SU-DHL-6 (cell line): ENCODE data around the gene LCK.

Experiments used
- H2AFZ ChIP-seq: fragments of 200-600 bp; sonication (generic); 2 replicates; pipeline ENCODE4 v1.6.1; 2014; ENCODE audit warnings: low read depth, mild to moderate bottlenecking, moderate library complexity, mixed read lengths, antibody characterized with exemption, low read length; ENCODE audit not compliant: severe bottlenecking
- H3F3A ChIP-seq: fragments of 200-600 bp; shearing (Covaris generic); 2 replicates; pipeline ENCODE4 v1.6.0; 2016; ENCODE audit warnings: antibody characterized with exemption, mild to moderate bottlenecking; ENCODE audit not compliant: insufficient read depth
- H3K27ac ChIP-seq: fragments of 200-600 bp; sonication (generic); 2 replicates; pipeline ENCODE4 v1.5.1; 2016; ENCODE audit warnings: low read depth, mild to moderate bottlenecking, low read length, moderate library complexity, mixed read lengths
- H3K27me3 ChIP-seq: fragments of 200-600 bp; sonication (generic), shearing (Covaris generic); 2 replicates; pipeline ENCODE4 v1.6.0; 2014; ENCODE audit warnings: mild to moderate bottlenecking, low read length
- H3K36me3 ChIP-seq: fragments of 200-600 bp; sonication (generic); 2 replicates; pipeline ENCODE4 v1.6.1; 2014; ENCODE audit warnings: mild to moderate bottlenecking, low read length, mixed read lengths
- H3K4me2 ChIP-seq: fragments of 300-600, 200-600 bp; shearing (Covaris generic), sonication (generic); 2 replicates; pipeline ENCODE4 v1.6.0; 2014; ENCODE audit warnings: low read length, low read depth, mild to moderate bottlenecking; ENCODE audit not compliant: poor library complexity, severe bottlenecking
- H3K4me3 ChIP-seq: fragments of 200-600 bp; sonication (generic); 2 replicates; pipeline ENCODE4 v1.5.1; 2014; ENCODE audit warnings: antibody characterized with exemption, low read length, mild to moderate bottlenecking, mixed read lengths; ENCODE audit not compliant: insufficient read depth, poor library complexity, severe bottlenecking
- H3K79me2 ChIP-seq: fragments of 200-600 bp; sonication (generic); 2 replicates; pipeline ENCODE4 v1.6.1; 2014; ENCODE audit warnings: mild to moderate bottlenecking, low read length, moderate library complexity; ENCODE audit not compliant: insufficient read depth
- H3K9ac ChIP-seq: fragments of 200-600 bp; sonication (generic); 2 replicates; pipeline ENCODE4 v1.7.0; 2014; ENCODE audit warnings: mild to moderate bottlenecking, low read length
- H3K9me2 ChIP-seq: fragments of 200-600 bp; sonication (generic); replicated peaks from 2 replicates; pipeline ENCODE4 v1.6.1; 2014; ENCODE audit warnings: low read length; ENCODE audit not compliant: insufficient read depth
- H3K9me3 ChIP-seq: fragments of 200-600 bp; sonication (generic); 2 replicates; pipeline ENCODE4 v1.6.1; 2014; ENCODE audit warnings: low read length, mixed read lengths; ENCODE audit not compliant: insufficient read depth
- H4K20me1 ChIP-seq: fragments of 200-600 bp; sonication (generic); 2 replicates; pipeline ENCODE4 v1.6.1; 2014; ENCODE audit warnings: low read depth, mild to moderate bottlenecking, antibody characterized with exemption, low read length, moderate library complexity, mixed read lengths
- EZH2phosphoT487 ChIP-seq: fragments of 200-600 bp; sonication (generic), shearing (Covaris generic); conservative IDR thresholded peaks from 2 replicates; pipeline ENCODE4 v1.6.1; 2018; ENCODE audit warnings: mild to moderate bottlenecking, antibody characterized with exemption, low read length, moderate library complexity, mixed read lengths
- TF ChIP-seq, protein P1 (sequence below): fragments of 200-600 bp; sonication (generic); IDR thresholded peaks from one replicate; pipeline ENCODE4 v1.5.1; 2017; ENCODE audit warnings: antibody characterized with exemption, mild to moderate bottlenecking, low read length, moderate library complexity; ENCODE audit not compliant: insufficient read depth, poor library complexity, severe bottlenecking

The LCK gene

GRCh38 chr1:32250893-32251716, at the start of gene LCK:
Gene LCK, plus strand, starts transcription at chr1:32251265. Its CDS starts 23,065 bp downstream, at chr1:32274330.
- no peak within 1 kb of the TSS for H2AFZ ChIP-seq
- peak within 1 kb of the TSS; percentile 99 for H3K27ac ChIP-seq
- peak within 1 kb of the TSS; percentile 84 for H3K4me2 ChIP-seq
- H3K4me3 ChIP-seq, result peak within 1 kb of the TSS; percentile 48
- no peaks in the 10 kb centered on the region for H4K20me1 ChIP-seq
- peaks cover 20% of the 10 kb centered on the region for H3K79me2 ChIP-seq
- peaks cover 77% of the 10 kb centered on the region for H3F3A ChIP-seq
- H3K9me3 ChIP-seq, result no peaks in the 10 kb centered on the region
- TF ChIP-seq, protein P1, sequence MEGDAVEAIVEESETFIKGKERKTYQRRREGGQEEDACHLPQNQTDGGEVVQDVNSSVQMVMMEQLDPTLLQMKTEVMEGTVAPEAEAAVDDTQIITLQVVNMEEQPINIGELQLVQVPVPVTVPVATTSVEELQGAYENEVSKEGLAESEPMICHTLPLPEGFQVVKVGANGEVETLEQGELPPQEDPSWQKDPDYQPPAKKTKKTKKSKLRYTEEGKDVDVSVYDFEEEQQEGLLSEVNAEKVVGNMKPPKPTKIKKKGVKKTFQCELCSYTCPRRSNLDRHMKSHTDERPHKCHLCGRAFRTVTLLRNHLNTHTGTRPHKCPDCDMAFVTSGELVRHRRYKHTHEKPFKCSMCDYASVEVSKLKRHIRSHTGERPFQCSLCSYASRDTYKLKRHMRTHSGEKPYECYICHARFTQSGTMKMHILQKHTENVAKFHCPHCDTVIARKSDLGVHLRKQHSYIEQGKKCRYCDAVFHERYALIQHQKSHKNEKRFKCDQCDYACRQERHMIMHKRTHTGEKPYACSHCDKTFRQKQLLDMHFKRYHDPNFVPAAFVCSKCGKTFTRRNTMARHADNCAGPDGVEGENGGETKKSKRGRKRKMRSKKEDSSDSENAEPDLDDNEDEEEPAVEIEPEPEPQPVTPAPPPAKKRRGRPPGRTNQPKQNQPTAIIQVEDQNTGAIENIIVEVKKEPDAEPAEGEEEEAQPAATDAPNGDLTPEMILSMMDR, result no peak
- TF ChIP-seq EZH2phosphoT487, result no peak
- H3K9me2 ChIP-seq, result no peaks in the 10 kb centered on the region
- peak within 1 kb of the TSS; percentile 81 for H3K9ac ChIP-seq
- no peaks in the 10 kb centered on the region for H3K27me3 ChIP-seq
- no peaks in the 10 kb centered on the region for H3K36me3 ChIP-seq

DNA sequence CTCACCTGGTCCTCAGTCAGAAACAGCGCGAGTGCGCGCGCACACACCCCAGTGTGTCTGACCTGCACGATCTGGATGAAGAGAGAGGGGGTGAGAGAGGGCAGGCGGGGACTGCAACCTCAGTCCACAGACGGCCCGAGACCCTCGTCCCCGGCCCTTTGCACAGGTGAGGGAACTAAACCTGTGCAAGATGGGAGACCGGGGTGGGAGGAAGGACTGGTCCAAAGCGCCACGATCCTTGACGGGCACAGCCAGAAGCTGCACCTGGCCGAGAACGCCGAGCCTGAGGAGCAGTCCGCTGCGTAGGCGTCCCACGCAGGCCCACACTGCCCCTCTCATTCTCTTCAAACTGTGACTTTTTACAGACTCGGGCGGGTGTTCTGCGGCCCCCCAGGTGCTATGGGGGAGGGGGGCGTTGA, 46.1 kb upstream of the LCK start:
- no peaks in the 10 kb centered on the region for H3K9me3 ChIP-seq
- H2AFZ ChIP-seq, result no peak overlapping the region
- H3K9me2 ChIP-seq, result no peaks in the 10 kb centered on the region
- H3K27me3 ChIP-seq, result no peaks in the 10 kb centered on the region
- H3K4me2 ChIP-seq, result peak overlapping the region; percentile 61
- TF ChIP-seq EZH2phosphoT487, result no peak
- TF ChIP-seq, protein P1, result no peak
- H3K4me3 ChIP-seq, result peak overlapping the region; percentile 66
- H3K79me2 ChIP-seq, result 0 out of 2 replicates have a peak, but pooled peaks cover 3% of the 10 kb centered on the region
- peak overlapping the region; percentile 79 for H3K9ac ChIP-seq
- no peaks in the 10 kb centered on the region for H3K36me3 ChIP-seq
- no peaks in the 10 kb centered on the region for H4K20me1 ChIP-seq
- no peak overlapping the region for H3K27ac ChIP-seq
- peaks cover 14% of the 10 kb centered on the region for H3F3A ChIP-seq

- no peaks in the 10 kb centered on the region for H3K9me3 ChIP-seq
- H4K20me1 ChIP-seq, result no peaks in the 10 kb centered on the region
- H3K4me2 ChIP-seq, result peak within 1 kb of the TSS; percentile 61
- peak within 1 kb of the TSS; percentile 79 for H3K9ac ChIP-seq
- H3K4me3 ChIP-seq, result peak within 1 kb of the TSS; percentile 66
- no peaks in the 10 kb centered on the region for H3K27me3 ChIP-seq
- no peaks in the 10 kb centered on the region for H3K36me3 ChIP-seq
- 0 out of 2 replicates have a peak, but pooled peaks cover 3% of the 10 kb centered on the region for H3K79me2 ChIP-seq
- peaks cover 14% of the 10 kb centered on the region for H3F3A ChIP-seq
- no peak for TF ChIP-seq EZH2phosphoT487
- TF ChIP-seq, protein P1, result no peak
- no peak within 1 kb of the TSS for H3K27ac ChIP-seq
- H3K9me2 ChIP-seq, result no peaks in the 10 kb centered on the region
- peak within 1 kb of the TSS; percentile 60 for H2AFZ ChIP-seq
Observed at GRCh38 chr1:32205401-32206370, 45.4 kb upstream of the LCK start, which contains the start of gene IQCC. Gene IQCC, plus strand, starts transcription at chr1:32205671. Its CDS starts 11 bp downstream, at chr1:32205682.
